ENCODE data around the gene GPR17. TPM values are rescaled to one million over a fixed set of nuclear protein-coding genes. Genes with fewer than 3 reads are reported as not detected.

The GPR17 gene
- total RNA-seq, 2 donors from 2014 or later: 0.24 TPM; not detected in 1

- no peak overlapping the region for H3K9ac ChIP-seq (ENCODE audit: extremely low read depth, low read length, poor library complexity, severe bottlenecking)
- H3K36me3 ChIP-seq (ENCODE audit: control insufficient read depth, insufficient read depth, low read length): no peaks in the 10 kb centered on the region
- Mint-ChIP-seq H3K4me1 (peaks cover 3% of the 10 kb centered on the region), H3K27me3 (ENCODE audit: insufficient read depth) (peaks cover 5% of the 10 kb centered on the region), H3K9me3 (no peaks in the 10 kb centered on the region), H3K36me3 (ENCODE audit: low read depth) (no peaks in the 10 kb centered on the region), H3K4me3 (no peak overlapping the region), H3K27ac (no peak overlapping the region)
- 9 to 24% methylated on average over 5 to 7 of the region's 7 CpGs for WGBS, 2 experiments (ENCODE audit: insufficient coverage in 1 of 2, insufficient read length in 1 of 2)
- H3K4me1 ChIP-seq (ENCODE audit: control insufficient read depth, insufficient read depth, low read length): no peaks in the 10 kb centered on the region
- peak; percentile 97 for DNase-seq
- no peaks in the 10 kb centered on the region for H3K27me3 ChIP-seq (ENCODE audit: control insufficient read depth, insufficient read depth, low read length, poor library complexity, severe bottlenecking)
- H3K4me3 ChIP-seq (ENCODE audit: low read length): no peak overlapping the region
- H3K9me3 ChIP-seq (ENCODE audit: control insufficient read depth, low read length): no peaks in the 10 kb centered on the region
- H3K27ac ChIP-seq (ENCODE audit: low read depth, low read length): no peak overlapping the region
- TF ChIP-seq CTCF (conservative IDR thresholded peaks at IDR 0.05): peak; percentile 91
These were observed 3.7 kb downstream of the GPR17 start for GRCh38 chr2:127649684-127650040.

- Histone ChIP-seq H3K9me3 (ENCODE audit: control insufficient read depth, low read length) (no peaks in the 10 kb centered on the region), H3K27ac (ENCODE audit: low read depth, low read length) (no peak overlapping the region), H3K4me3 (ENCODE audit: low read length) (no peak overlapping the region), H3K36me3 (ENCODE audit: control insufficient read depth, insufficient read depth, low read length) (no peaks in the 10 kb centered on the region), H3K4me1 (ENCODE audit: control insufficient read depth, insufficient read depth, low read length) (no peaks in the 10 kb centered on the region), H3K27me3 (ENCODE audit: control insufficient read depth, insufficient read depth, low read length, poor library complexity, severe bottlenecking) (no peaks in the 10 kb centered on the region), H3K9ac (ENCODE audit: extremely low read depth, low read length, poor library complexity, severe bottlenecking) (no peak overlapping the region)
- Mint-ChIP-seq H3K36me3 (ENCODE audit: low read depth) (no peaks in the 10 kb centered on the region), H3K27ac (no peak overlapping the region), H3K4me1 (peaks cover 4% of the 10 kb centered on the region), H3K27me3 (ENCODE audit: insufficient read depth) (peaks cover 5% of the 10 kb centered on the region), H3K9me3 (no peaks in the 10 kb centered on the region), H3K4me3 (no peak overlapping the region)
- TF ChIP-seq CTCF (conservative IDR thresholded peaks at IDR 0.05): peak; percentile 34
- 81% methylated on average over 16 to 17 of the region's 17 CpGs for WGBS, 2 experiments (ENCODE audit: insufficient coverage in 1 of 2, insufficient read length in 1 of 2)
- DNase-seq: no peak
These were observed 4.3 kb downstream of the GPR17 start for GRCh38 chr2:127650041-127650784.

GRCh38 chr2:127650785-127651380 lies 4.9 kb downstream of the GPR17 start:
- peaks cover 10% of the 10 kb centered on the region for H3K4me1 Mint-ChIP-seq
- H3K27ac Mint-ChIP-seq: no peak overlapping the region
- Histone ChIP-seq H3K27me3 (ENCODE audit: control insufficient read depth, insufficient read depth, low read length, poor library complexity, severe bottlenecking) (no peaks in the 10 kb centered on the region), H3K36me3 (ENCODE audit: control insufficient read depth, insufficient read depth, low read length) (no peaks in the 10 kb centered on the region), H3K9me3 (ENCODE audit: control insufficient read depth, low read length) (no peaks in the 10 kb centered on the region), H3K4me1 (ENCODE audit: control insufficient read depth, insufficient read depth, low read length) (no peaks in the 10 kb centered on the region), H3K9ac (ENCODE audit: extremely low read depth, low read length, poor library complexity, severe bottlenecking) (no peak overlapping the region), H3K4me3 (ENCODE audit: low read length) (no peak overlapping the region), H3K27ac (ENCODE audit: low read depth, low read length) (no peak overlapping the region)
- H3K4me3 Mint-ChIP-seq: no peak overlapping the region
- H3K27me3 Mint-ChIP-seq (ENCODE audit: insufficient read depth): peaks cover 5% of the 10 kb centered on the region
- no peak for DNase-seq
- 96 to 97% methylated on average over 23 to 28 of the region's 28 CpGs for WGBS, 2 experiments (ENCODE audit: insufficient coverage in 1 of 2, insufficient read length in 1 of 2)
- no peak for TF ChIP-seq CTCF (conservative IDR thresholded peaks at IDR 0.05)
- H3K9me3 Mint-ChIP-seq: no peaks in the 10 kb centered on the region
- no peaks in the 10 kb centered on the region for H3K36me3 Mint-ChIP-seq (ENCODE audit: low read depth)

Data from endodermal cell (in vitro differentiated cells).